K562 (cell line): ENCODE results near the gene MATR3. TPM values are rescaled to one million over a fixed set of nuclear protein-coding genes. Genes with fewer than 3 reads are reported as not detected.

Experiments used
- CCNT2 ChIP-seq: IDR thresholded peaks from 2 replicates; pipeline ENCODE4 v1.6.1; 2011; ENCODE audit warnings: borderline replicate concordance, low read depth, mild to moderate bottlenecking, moderate library complexity, mixed read lengths, low read length; ENCODE audit not compliant: insufficient read length; ENCODE audit errors: extremely low read depth
- CEBPG ChIP-seq, 3 experiments: fragments of 200-800 bp in 1 of 3; sonication (Bioruptor generic) in 1 of 3; sonication (generic) in 1 of 3; formaldehyde crosslinking in 1 of 3; IDR thresholded peaks in 2 of 3; conservative IDR thresholded peaks in 1 of 3; 2 replicates each; pipeline versions ENCODE4 v1.6.1 to v1.8.0; 2016 to 2022; ENCODE audit warnings: missing compliant biosample characterization in 2 of 3, missing genetic modification characterization in 2 of 3, mild to moderate bottlenecking in 1 of 3, missing genetic modification reagents in 1 of 3
- CHCHD3 ChIP-seq: fragments of 250-450 bp; sonication (Bioruptor Pico); IDR thresholded peaks from 2 replicates; pipeline ENCODE4 v2.1.2; 2022; ENCODE audit warnings: mild to moderate bottlenecking
- DIDO1 ChIP-seq: fragments of 450-650 bp; IDR thresholded peaks from 2 replicates; pipeline ENCODE4 v1.6.1; 2016; ENCODE audit warnings: low read depth, missing biosample characterization, missing genetic modification characterization
- ETS2 ChIP-seq: IDR thresholded peaks from 2 replicates; pipeline ENCODE4 v1.6.1; 2016; ENCODE audit warnings: borderline replicate concordance, missing genetic modification characterization, mild to moderate bottlenecking, moderate library complexity, missing compliant biosample characterization; ENCODE audit not compliant: poor library complexity, severe bottlenecking
- GATA2 ChIP-seq: sonication (generic); formaldehyde crosslinking; IDR thresholded peaks from 2 replicates; pipeline ENCODE4 v1.4.0; 2020; ENCODE audit warnings: mild to moderate bottlenecking, missing genetic modification reagents
- SMC3 ChIP-seq: conservative IDR thresholded peaks from 2 replicates; pipeline ENCODE4 v1.6.1; 2011; ENCODE audit warnings: low read depth, low read length, improper control_type of control experiment; ENCODE audit not compliant: insufficient read depth
- ZNF146 ChIP-seq: IDR thresholded peaks from one replicate; pipeline ENCODE4 v1.6.1; 2018; ENCODE audit warnings: missing compliant biosample characterization; ENCODE audit not compliant: unreplicated experiment
- ZNF274 ChIP-seq: IDR thresholded peaks from 2 replicates; pipeline ENCODE4 v1.6.1; 2011; ENCODE audit warnings: low read depth, mild to moderate bottlenecking, low read length, moderate library complexity, borderline replicate concordance
- polyA plus RNA-seq, 8 experiments: library from polyadenylated mRNA; depleted of rRNA in 4 of 8; stranded (reverse) in 5 of 8; unstranded in 3 of 8; fragments of >200 nt; fragmentation: Nextera tagmentation in 2 of 8; fragmentation: Illumina TruSeq in 1 of 8; extraction: Ambion mirVana in 2 of 8; extraction: Trizol in 1 of 8; gene quantifications; 2 replicates each; pipeline versions ENCODE4 v1.2.1 to v1.2.3, GENCODE V29; 2011 to 2014; ENCODE audit warnings: inconsistent platforms in 1 of 8, missing spikeins in 1 of 8
- total RNA-seq, 7 experiments: library from RNA; depleted of rRNA in 6 of 7; stranded (reverse); fragments of >200 nt in 6 of 7; fragmentation: Illumina TruSeq in 2 of 7; extraction: Trizol in 2 of 7; gene quantifications; 2 replicates each; pipeline versions ENCODE4 v1.2.1 to v1.2.3, GENCODE V29; 2011 to 2021; ENCODE audit warnings: low replicate concordance in 1 of 7
- TF ChIP-seq, protein P1 (sequence below): fragments of 200-800 bp; sonication (Bioruptor generic); IDR thresholded peaks from 2 replicates; pipeline ENCODE4 v1.6.1; 2016; ENCODE audit warnings: missing genetic modification characterization, missing compliant biosample characterization
- TF ChIP-seq, protein P2 (sequence below): sonication (generic); formaldehyde crosslinking; IDR thresholded peaks from 2 replicates; pipeline ENCODE4 v1.8.0; 2022; ENCODE audit warnings: mild to moderate bottlenecking, missing genetic modification reagents
- TF ChIP-seq, protein P3 (sequence below): fragments of 200-800 bp; sonication (Bioruptor generic); IDR thresholded peaks from 2 replicates; pipeline ENCODE4 v1.6.1; 2017; ENCODE audit warnings: missing genetic modification characterization, missing compliant biosample characterization

MATR3 gene
- total and polyA plus RNA-seq, 9 of the 15 experiments (the other 6 are each of a cell fraction or from before 2014, with no cell fraction given): 150 to 425 (median 263) TPM

DNA sequence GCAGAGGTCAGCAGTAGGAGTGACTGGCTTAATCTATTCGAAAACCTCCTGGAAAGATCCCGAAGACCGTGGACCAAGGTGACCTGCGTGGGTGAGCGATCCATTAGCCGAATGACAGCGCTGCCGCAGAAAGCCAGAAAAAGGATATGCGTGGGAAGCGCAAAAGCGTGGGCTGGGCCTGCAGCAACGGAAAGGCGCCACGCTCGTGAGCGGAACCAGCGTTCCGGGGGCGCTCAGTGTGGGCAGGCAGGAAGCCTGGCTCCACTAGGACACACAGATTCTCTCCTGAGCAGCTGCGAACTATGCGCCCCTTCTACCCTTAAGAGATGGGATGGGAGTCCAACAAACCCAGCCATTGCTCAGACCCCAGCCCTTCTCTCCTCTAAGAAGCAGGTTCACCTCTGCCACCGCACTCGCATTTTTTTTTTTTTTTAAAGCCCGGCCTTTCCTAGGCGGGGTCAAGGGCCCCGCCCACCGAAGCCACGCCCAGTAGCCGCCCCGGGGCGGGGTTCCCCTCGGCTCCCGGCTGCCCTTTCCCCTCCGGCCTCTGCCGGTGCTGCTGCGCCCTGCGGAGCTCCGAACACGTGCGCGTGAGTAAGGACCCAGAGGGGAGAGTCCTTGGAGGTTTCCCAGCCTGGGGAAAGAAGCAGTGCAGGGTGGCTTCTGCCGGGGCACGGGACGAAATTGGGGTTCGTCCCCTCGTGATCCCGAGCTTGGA lies 19.8 kb upstream of the MATR3 start (continued):
- TF ChIP-seq, protein P1, sequence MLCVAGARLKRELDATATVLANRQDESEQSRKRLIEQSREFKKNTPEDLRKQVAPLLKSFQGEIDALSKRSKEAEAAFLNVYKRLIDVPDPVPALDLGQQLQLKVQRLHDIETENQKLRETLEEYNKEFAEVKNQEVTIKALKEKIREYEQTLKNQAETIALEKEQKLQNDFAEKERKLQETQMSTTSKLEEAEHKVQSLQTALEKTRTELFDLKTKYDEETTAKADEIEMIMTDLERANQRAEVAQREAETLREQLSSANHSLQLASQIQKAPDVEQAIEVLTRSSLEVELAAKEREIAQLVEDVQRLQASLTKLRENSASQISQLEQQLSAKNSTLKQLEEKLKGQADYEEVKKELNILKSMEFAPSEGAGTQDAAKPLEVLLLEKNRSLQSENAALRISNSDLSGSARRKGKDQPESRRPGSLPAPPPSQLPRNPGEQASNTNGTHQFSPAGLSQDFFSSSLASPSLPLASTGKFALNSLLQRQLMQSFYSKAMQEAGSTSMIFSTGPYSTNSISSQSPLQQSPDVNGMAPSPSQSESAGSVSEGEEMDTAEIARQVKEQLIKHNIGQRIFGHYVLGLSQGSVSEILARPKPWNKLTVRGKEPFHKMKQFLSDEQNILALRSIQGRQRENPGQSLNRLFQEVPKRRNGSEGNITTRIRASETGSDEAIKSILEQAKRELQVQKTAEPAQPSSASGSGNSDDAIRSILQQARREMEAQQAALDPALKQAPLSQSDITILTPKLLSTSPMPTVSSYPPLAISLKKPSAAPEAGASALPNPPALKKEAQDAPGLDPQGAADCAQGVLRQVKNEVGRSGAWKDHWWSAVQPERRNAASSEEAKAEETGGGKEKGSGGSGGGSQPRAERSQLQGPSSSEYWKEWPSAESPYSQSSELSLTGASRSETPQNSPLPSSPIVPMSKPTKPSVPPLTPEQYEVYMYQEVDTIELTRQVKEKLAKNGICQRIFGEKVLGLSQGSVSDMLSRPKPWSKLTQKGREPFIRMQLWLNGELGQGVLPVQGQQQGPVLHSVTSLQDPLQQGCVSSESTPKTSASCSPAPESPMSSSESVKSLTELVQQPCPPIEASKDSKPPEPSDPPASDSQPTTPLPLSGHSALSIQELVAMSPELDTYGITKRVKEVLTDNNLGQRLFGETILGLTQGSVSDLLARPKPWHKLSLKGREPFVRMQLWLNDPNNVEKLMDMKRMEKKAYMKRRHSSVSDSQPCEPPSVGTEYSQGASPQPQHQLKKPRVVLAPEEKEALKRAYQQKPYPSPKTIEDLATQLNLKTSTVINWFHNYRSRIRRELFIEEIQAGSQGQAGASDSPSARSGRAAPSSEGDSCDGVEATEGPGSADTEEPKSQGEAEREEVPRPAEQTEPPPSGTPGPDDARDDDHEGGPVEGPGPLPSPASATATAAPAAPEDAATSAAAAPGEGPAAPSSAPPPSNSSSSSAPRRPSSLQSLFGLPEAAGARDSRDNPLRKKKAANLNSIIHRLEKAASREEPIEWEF: 0 out of 2 replicates have a peak, but pooled peaks have one; percentile 49
- TF ChIP-seq, protein P2, sequence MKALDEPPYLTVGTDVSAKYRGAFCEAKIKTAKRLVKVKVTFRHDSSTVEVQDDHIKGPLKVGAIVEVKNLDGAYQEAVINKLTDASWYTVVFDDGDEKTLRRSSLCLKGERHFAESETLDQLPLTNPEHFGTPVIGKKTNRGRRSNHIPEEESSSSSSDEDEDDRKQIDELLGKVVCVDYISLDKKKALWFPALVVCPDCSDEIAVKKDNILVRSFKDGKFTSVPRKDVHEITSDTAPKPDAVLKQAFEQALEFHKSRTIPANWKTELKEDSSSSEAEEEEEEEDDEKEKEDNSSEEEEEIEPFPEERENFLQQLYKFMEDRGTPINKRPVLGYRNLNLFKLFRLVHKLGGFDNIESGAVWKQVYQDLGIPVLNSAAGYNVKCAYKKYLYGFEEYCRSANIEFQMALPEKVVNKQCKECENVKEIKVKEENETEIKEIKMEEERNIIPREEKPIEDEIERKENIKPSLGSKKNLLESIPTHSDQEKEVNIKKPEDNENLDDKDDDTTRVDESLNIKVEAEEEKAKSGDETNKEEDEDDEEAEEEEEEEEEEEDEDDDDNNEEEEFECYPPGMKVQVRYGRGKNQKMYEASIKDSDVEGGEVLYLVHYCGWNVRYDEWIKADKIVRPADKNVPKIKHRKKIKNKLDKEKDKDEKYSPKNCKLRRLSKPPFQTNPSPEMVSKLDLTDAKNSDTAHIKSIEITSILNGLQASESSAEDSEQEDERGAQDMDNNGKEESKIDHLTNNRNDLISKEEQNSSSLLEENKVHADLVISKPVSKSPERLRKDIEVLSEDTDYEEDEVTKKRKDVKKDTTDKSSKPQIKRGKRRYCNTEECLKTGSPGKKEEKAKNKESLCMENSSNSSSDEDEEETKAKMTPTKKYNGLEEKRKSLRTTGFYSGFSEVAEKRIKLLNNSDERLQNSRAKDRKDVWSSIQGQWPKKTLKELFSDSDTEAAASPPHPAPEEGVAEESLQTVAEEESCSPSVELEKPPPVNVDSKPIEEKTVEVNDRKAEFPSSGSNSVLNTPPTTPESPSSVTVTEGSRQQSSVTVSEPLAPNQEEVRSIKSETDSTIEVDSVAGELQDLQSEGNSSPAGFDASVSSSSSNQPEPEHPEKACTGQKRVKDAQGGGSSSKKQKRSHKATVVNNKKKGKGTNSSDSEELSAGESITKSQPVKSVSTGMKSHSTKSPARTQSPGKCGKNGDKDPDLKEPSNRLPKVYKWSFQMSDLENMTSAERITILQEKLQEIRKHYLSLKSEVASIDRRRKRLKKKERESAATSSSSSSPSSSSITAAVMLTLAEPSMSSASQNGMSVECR (CRISPR knock-in tag): peak; percentile 88
- TF ChIP-seq ZNF274: no peak
- no peak for TF ChIP-seq DIDO1 (tag)
- TF ChIP-seq GATA2 (CRISPR knock-in tag): no peak
- TF ChIP-seq ETS2 (tag): no peak
- TF ChIP-seq, protein P3, sequence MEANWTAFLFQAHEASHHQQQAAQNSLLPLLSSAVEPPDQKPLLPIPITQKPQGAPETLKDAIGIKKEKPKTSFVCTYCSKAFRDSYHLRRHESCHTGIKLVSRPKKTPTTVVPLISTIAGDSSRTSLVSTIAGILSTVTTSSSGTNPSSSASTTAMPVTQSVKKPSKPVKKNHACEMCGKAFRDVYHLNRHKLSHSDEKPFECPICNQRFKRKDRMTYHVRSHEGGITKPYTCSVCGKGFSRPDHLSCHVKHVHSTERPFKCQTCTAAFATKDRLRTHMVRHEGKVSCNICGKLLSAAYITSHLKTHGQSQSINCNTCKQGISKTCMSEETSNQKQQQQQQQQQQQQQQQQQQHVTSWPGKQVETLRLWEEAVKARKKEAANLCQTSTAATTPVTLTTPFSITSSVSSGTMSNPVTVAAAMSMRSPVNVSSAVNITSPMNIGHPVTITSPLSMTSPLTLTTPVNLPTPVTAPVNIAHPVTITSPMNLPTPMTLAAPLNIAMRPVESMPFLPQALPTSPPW (CRISPR knock-in tag): peak; percentile 68
- TF ChIP-seq CCNT2: peak; percentile 87
- TF ChIP-seq SMC3: no peak
- TF ChIP-seq CEBPG (CRISPR knock-in tag; IDR thresholded peaks at IDR 0.05): no peak
- TF ChIP-seq CEBPG (tag; conservative IDR thresholded peaks at IDR 0.05 in 1 of 2, IDR thresholded peaks at IDR 0.05 in 1 of 2): no peak
- TF ChIP-seq ZNF146 (CRISPR knock-in tag): no peak
- TF ChIP-seq CHCHD3 (CRISPR knock-in tag): no peak
